ENCODE measurements around the gene PON3. TPM values are rescaled to one million over a fixed set of nuclear protein-coding genes. Genes with fewer than 3 reads are reported as not detected.
A peak's percentile ranks its signal among the peaks of the same experiment; 100 is the strongest.

Gene PON3
- total and polyA plus RNA-seq, 2 of the 4 experiments (the other 2 are of a cell fraction): not detected

GRCh38 chr7:95421847-95422444 lies 25.8 kb upstream of the PON3 start:
- intact Hi-C loops (cut with micrococcal nuclease): no loop called here
- H2AFZ ChIP-seq (replicated peaks; ENCODE audit: low read length, poor library complexity): no peak overlapping the region
- peaks cover 5% of the 10 kb centered on the region; the same call in 1 of the 2 replicates for H3K4me1 ChIP-seq (ENCODE audit: control insufficient read depth, insufficient read depth, low read length)
- peaks cover 3% of the 10 kb centered on the region; the same call in 1 of the 2 replicates for H3K36me3 ChIP-seq (ENCODE audit: control insufficient read depth, insufficient read depth, low read length)
- no peak overlapping the region for H2BK20ac ChIP-seq (ENCODE audit: low read depth, low read length)
- BruUV-seq (replicated peaks): no TSS peak
- no peak overlapping the region for H4K5ac ChIP-seq (ENCODE audit: low read depth, low read length)
- H3K14ac ChIP-seq (replicated peaks; ENCODE audit: low read depth, low read length): no peak overlapping the region
- in situ Hi-C loops (cut with MboI; ENCODE audit: low sequenced_read_pairs): no loop called here
- ChIA-PET CTCF (no interaction called here), POLR2A (ENCODE audit: unreplicated experiment) (no interaction called here)
- H2BK15ac ChIP-seq (ENCODE audit: low read depth, low read length): no peak overlapping the region
- no peaks in the 10 kb centered on the region for H4K20me1 ChIP-seq (ENCODE audit: insufficient read depth, low read length)
- no peaks in the 10 kb centered on the region for H3K27me3 ChIP-seq (ENCODE audit: control insufficient read depth, insufficient read depth, low read length)
- H3K4me3 ChIP-seq (ENCODE audit: insufficient read depth, low read depth, low read length): no peak overlapping the region
- dilution Hi-C loops (cut with HindIII; ENCODE audit: low sequenced_read_pairs, unreplicated experiment): no loop called here
- H2AK9ac ChIP-seq (replicated peaks; ENCODE audit: low read depth, low read length, poor library complexity): no peak overlapping the region
- TF ChIP-seq USF2 (IDR thresholded peaks at IDR 0.05; ENCODE audit: low read depth, low read length) (no peak), RAD21 (IDR thresholded peaks at IDR 0.05; ENCODE audit: low read length) (no peak), CEBPB (IDR thresholded peaks at IDR 0.05; ENCODE audit: low read depth, low read length) (0 out of 2 replicates have a peak, but pooled peaks have one; percentile 8), FOS (IDR thresholded peaks at IDR 0.05; ENCODE audit: low read depth, low read length) (no peak), CTCF (conservative IDR thresholded peaks at IDR 0.05; ENCODE audit: low read depth, low read length) (no peak), MAZ (IDR thresholded peaks at IDR 0.05; ENCODE audit: borderline replicate concordance, low read depth, low read length) (no peak)
- H2AK5ac ChIP-seq (ENCODE audit: low read depth, low read length): no peak overlapping the region
- H2BK120ac ChIP-seq (ENCODE audit: low read depth, low read length): no peak overlapping the region
- no peaks in the 10 kb centered on the region for H3K9me3 ChIP-seq (ENCODE audit: control insufficient read depth, insufficient read depth, low read length)
- H2BK5ac ChIP-seq (ENCODE audit: low read depth, low read length, poor library complexity, severe bottlenecking): no peak overlapping the region
- H4K8ac ChIP-seq (ENCODE audit: low read depth in 2 of 2, low read length in 2 of 2): no peak overlapping the region
- H3K79me1 ChIP-seq (ENCODE audit: low read depth in 1 of 2, low read length in 2 of 2): peaks cover 6 to 16% of the 10 kb centered on the region in 2 experiments; a peak in 3 of 4 replicates
- peak overlapping the region; percentile 27; the same call in 1 of the 2 replicates for H3K4me2 ChIP-seq (ENCODE audit: low read depth, low read length)
- H3K27ac ChIP-seq (ENCODE audit: insufficient read depth, low read length): no peak overlapping the region
- DNase-seq: peak; percentile 36
- H4K91ac ChIP-seq (ENCODE audit: insufficient read depth, low read depth, low read length): no peak overlapping the region
- H3K56ac ChIP-seq (ENCODE audit: extremely low read depth, insufficient read depth, low read length): no peak overlapping the region
- H3K18ac ChIP-seq (ENCODE audit: low read depth, low read length): no peak overlapping the region
- H3K4ac ChIP-seq (ENCODE audit: low read depth, low read length): no peak overlapping the region
- H3K9ac ChIP-seq (ENCODE audit: low read depth, low read length): no peak overlapping the region
- 0 out of 2 replicates have a peak, but pooled peaks cover 2% of the 10 kb centered on the region for H3K9me1 ChIP-seq (ENCODE audit: insufficient read depth, low read length)
- H3K23ac ChIP-seq (ENCODE audit: low read depth, low read length): no peak overlapping the region
- ATAC-seq (ENCODE audit: low read depth): peak; percentile 48

All from IMR-90 (cell line).